OCI-LY1 (cell line): ENCODE data around the gene AGPAT3.

Source experiments
- H2AFZ ChIP-seq: fragments of 200-600 bp; sonication (generic), shearing (Covaris generic); 2 replicates; pipeline ENCODE4 v1.6.0; 2014; ENCODE audit warnings: antibody characterized with exemption, mild to moderate bottlenecking, low read length
- H3F3A ChIP-seq: fragments of 200-600 bp; sonication (generic), shearing (Covaris generic); 2 replicates; pipeline ENCODE4 v1.6.0; 2014; ENCODE audit warnings: mild to moderate bottlenecking, antibody characterized with exemption, low read length, moderate library complexity; ENCODE audit not compliant: insufficient read depth
- H3K27ac ChIP-seq: fragments of 200-600 bp; sonication (generic); 2 replicates; pipeline ENCODE4 v1.5.1; 2014; ENCODE audit warnings: low read length, mixed run types, mild to moderate bottlenecking, low read depth; ENCODE audit not compliant: poor library complexity, severe bottlenecking
- H3K27me3 ChIP-seq: fragments of 200-600 bp; sonication (generic); 2 replicates; pipeline ENCODE4 v1.6.0; 2014; ENCODE audit warnings: antibody characterized with exemption, mild to moderate bottlenecking, low read length, moderate library complexity; ENCODE audit not compliant: insufficient read depth
- H3K36me3 ChIP-seq: fragments of 200-600 bp; sonication (generic); 2 replicates; pipeline ENCODE4 v1.6.1; 2014; ENCODE audit warnings: mild to moderate bottlenecking, antibody characterized with exemption, low read length, moderate library complexity, mixed read lengths; ENCODE audit not compliant: insufficient read depth
- H3K4me1 ChIP-seq: fragments of 200-600 bp; sonication (generic); 2 replicates; pipeline ENCODE4 v1.5.1; 2014; ENCODE audit warnings: mild to moderate bottlenecking, low read length, moderate library complexity; ENCODE audit not compliant: insufficient read depth, severe bottlenecking
- H3K4me2 ChIP-seq: fragments of 200-600 bp; sonication (generic), shearing (Covaris generic); 2 replicates; pipeline ENCODE4 v1.6.1; 2014; ENCODE audit warnings: low read length
- H3K4me3 ChIP-seq: fragments of 200-600 bp; sonication (generic); 2 replicates; pipeline ENCODE4 v1.5.1; 2014; ENCODE audit warnings: low read length, low read depth, mild to moderate bottlenecking, mixed read lengths; ENCODE audit not compliant: poor library complexity, severe bottlenecking
- H3K79me2 ChIP-seq: fragments of 200-600 bp; shearing (Covaris generic); 2 replicates; pipeline ENCODE4 v1.6.1; 2016; ENCODE audit warnings: mixed run types, low read length, mixed read lengths; ENCODE audit not compliant: insufficient read depth
- H3K9ac ChIP-seq: fragments of 200-600 bp; sonication (generic), shearing (Covaris generic); 2 replicates; pipeline ENCODE4 v1.6.1; 2014; ENCODE audit warnings: mild to moderate bottlenecking, low read length, mixed read lengths
- H3K9me2 ChIP-seq: fragments of 200-600 bp; sonication (generic), shearing (Covaris generic); 2 replicates; pipeline ENCODE4 v1.6.1; 2014; ENCODE audit warnings: low read depth, mild to moderate bottlenecking, low read length, mixed read lengths
- H3K9me3 ChIP-seq: fragments of 200-600 bp; shearing (Covaris generic); 2 replicates; pipeline ENCODE4 v1.6.1; 2014; ENCODE audit warnings: low read length, mixed read lengths
- H4K20me1 ChIP-seq: fragments of 200-600 bp; sonication (generic), shearing (Covaris generic); 2 replicates; pipeline ENCODE4 v1.6.0; 2016; ENCODE audit warnings: mild to moderate bottlenecking, low read length; ENCODE audit not compliant: insufficient read depth
- CTCF ChIP-seq: fragments of 200-600 bp; sonication (generic), shearing (Covaris generic); IDR thresholded peaks from 2 replicates; pipeline ENCODE4 v1.5.1; 2017; ENCODE audit warnings: mild to moderate bottlenecking, antibody characterized with exemption, low read length, moderate library complexity, mixed read lengths
- EZH2 ChIP-seq: fragments of 200-600 bp; sonication (generic), shearing (Covaris generic); IDR thresholded peaks from 2 replicates; pipeline ENCODE4 v1.8.0; 2017; ENCODE audit warnings: borderline replicate concordance, mixed run types, mild to moderate bottlenecking, antibody characterized with exemption, low read length, moderate library complexity, mixed read lengths

Gene AGPAT3

GRCh38 chr21:43876605-43877004, 11.6 kb downstream of the AGPAT3 start:
- Histone ChIP-seq H3K27me3 (no peaks in the 10 kb centered on the region), H3K36me3 (peaks cover 39% of the 10 kb centered on the region), H3F3A (no peaks in the 10 kb centered on the region), H3K79me2 (peaks cover 6% of the 10 kb centered on the region; the same call in 1 of the 2 replicates), H2AFZ (no peak overlapping the region), H3K9me3 (peaks cover 5% of the 10 kb centered on the region; the same call in 1 of the 2 replicates), H3K4me1 (peaks cover 26% of the 10 kb centered on the region), H3K27ac (no peak overlapping the region), H3K9ac (no peak overlapping the region), H3K4me3 (no peak overlapping the region), H3K4me2 (no peak overlapping the region), H4K20me1 (no peaks in the 10 kb centered on the region), H3K9me2 (no peaks in the 10 kb centered on the region)
- TF ChIP-seq EZH2 (no peak), CTCF (no peak)

GRCh38 chr21:43877936-43878575, 13.0 kb downstream of the AGPAT3 start:
- Histone ChIP-seq H3K9me3 (peaks cover 5% of the 10 kb centered on the region; the same call in 1 of the 2 replicates), H3K27ac (no peak overlapping the region), H3K4me1 (peaks cover 37% of the 10 kb centered on the region), H3K9ac (no peak overlapping the region), H3K9me2 (no peaks in the 10 kb centered on the region), H4K20me1 (no peaks in the 10 kb centered on the region), H3K27me3 (no peaks in the 10 kb centered on the region), H3K4me2 (no peak overlapping the region), H3K79me2 (peaks cover 3% of the 10 kb centered on the region; the same call in 1 of the 2 replicates), H2AFZ (no peak overlapping the region), H3K4me3 (no peak overlapping the region), H3K36me3 (peaks cover 36% of the 10 kb centered on the region), H3F3A (no peaks in the 10 kb centered on the region)
- no peak for TF ChIP-seq CTCF
- TF ChIP-seq EZH2 = no peak

GRCh38 chr21:43879348-43880110, 14.5 kb downstream of the AGPAT3 start:
- Histone ChIP-seq H3F3A (no peaks in the 10 kb centered on the region), H3K9me3 (peaks cover 4% of the 10 kb centered on the region; the same call in 1 of the 2 replicates), H4K20me1 (no peaks in the 10 kb centered on the region), H3K36me3 (peaks cover 29% of the 10 kb centered on the region), H3K27me3 (no peaks in the 10 kb centered on the region), H3K4me1 (peaks cover 40% of the 10 kb centered on the region), H3K9me2 (no peaks in the 10 kb centered on the region), H3K9ac (no peak overlapping the region), H3K79me2 (peaks cover 3% of the 10 kb centered on the region; the same call in 1 of the 2 replicates), H2AFZ (no peak overlapping the region), H3K4me3 (no peak overlapping the region), H3K4me2 (no peak overlapping the region), H3K27ac (no peak overlapping the region)
- TF ChIP-seq EZH2 (no peak), CTCF (no peak)
